Activated effector memory CD4-positive, alpha-beta T cell treated with Interleukin-2 at 50 U/mL for 16 hours (primary cell): ENCODE measurements around the gene DDHD1.

Source experiments
- DNase-seq: peaks from one replicate; pipeline ENCODE4 v3.0.0-alpha.2; 2020

The DDHD1 gene

DNA sequence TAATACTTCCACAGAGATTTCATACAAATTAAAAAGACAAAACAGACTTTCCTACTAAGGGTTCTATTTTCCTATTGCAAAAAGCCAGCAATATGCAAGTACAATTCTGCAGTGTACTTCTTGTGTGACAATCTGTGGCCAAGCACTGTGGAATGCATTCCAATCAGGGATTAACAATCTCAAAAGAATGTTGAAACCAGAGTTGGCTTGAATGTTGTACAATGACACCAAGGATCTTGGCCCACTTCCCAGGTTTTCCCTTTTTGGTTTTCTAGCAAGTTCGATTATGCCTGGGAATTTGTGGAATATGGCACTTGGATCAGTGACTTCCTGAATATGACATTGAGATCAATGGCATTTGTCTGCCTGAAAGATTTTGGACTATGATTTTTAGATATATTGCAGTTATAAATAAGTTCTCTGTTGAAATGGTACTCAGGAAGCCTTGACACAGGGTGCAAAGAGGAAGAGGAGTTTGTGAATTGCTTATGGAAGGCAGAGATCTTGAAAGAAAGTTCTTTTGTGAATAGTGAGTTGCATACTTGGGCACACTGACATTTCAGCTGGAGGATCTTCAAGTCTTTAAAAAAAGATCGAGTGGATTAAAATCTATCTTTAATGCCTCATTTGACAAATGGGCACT is 120.8 kb downstream of the DDHD1 start:
- DNase-seq, result no peak

DNA sequence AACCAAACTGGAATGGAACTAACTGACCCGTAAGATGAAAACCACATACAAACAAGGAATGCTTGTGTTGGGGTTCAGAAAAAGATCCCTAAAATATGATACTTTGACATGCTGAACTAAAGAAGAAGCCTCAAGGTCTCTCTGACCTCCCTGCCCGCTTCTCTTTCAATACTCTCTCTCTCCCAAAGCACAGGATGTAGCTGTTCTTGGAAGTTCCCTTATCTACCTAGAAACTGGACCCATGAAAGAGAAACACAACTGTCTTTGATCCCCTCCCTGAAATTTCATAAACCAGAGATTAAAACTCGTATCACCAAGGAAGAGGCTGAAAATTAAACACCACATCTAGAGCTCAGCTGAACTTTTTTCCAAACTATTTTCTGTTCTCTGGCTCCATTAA is 125.6 kb downstream of the DDHD1 start:
- no peak for DNase-seq

DNA sequence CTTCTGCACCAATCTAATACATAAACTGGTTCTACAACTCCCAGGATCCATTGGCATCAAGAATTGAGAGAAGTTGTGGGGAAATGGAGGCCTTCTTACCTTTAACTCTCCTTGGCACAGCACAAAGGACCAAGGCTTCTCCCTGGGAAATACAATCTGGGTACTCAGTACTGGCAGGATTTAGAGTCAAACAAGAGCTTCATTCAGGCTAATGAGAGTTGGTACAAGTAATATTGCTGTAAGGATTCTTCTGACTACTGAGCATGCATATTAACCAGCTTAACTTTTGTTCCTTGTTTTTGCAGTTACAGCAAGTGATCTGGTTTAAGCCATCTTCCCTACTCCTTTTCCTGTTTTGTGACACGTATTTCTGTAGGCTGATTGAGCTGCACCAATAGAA is 126.1 kb downstream of the DDHD1 start:
- DNase-seq, result no peak

DNA sequence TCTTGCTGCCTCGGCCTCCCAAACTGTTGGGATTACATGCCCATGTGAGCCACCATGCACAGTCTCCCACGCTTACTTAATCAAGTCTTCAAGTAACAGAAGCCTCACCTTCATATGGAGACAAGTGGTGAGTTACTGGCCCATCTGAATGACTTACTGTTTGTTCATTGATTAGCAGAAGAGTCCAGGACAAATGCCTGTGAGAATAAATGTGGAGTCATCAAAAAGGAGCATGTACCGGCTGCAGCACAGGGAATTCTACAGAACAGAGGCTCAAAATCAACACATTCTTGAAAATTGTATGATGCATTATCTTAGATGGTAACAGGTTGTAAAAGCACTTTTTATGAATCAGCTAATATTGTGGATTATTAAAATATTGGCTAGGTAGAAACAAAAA is 129.8 kb downstream of the DDHD1 start:
- no peak for DNase-seq

DNA sequence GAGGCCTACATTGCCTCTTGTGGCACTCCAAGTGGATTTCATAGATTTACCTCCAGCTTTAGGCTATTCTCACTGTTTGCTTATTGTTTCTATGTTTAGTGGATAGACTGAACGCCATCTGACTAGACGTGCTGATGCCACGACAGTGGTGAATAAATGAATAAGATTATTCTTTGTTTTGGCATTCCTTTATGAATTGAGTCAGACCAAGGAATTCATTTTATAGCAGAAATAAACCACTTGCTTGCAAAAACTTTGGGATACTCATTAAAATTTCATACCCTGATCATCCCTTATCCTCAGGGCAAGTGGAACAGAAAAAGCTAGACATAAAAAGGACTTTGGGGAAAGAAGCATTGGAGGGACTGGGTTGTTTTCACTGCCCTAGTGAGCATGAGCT is 130.5 kb downstream of the DDHD1 start:
- no peak for DNase-seq

DNA sequence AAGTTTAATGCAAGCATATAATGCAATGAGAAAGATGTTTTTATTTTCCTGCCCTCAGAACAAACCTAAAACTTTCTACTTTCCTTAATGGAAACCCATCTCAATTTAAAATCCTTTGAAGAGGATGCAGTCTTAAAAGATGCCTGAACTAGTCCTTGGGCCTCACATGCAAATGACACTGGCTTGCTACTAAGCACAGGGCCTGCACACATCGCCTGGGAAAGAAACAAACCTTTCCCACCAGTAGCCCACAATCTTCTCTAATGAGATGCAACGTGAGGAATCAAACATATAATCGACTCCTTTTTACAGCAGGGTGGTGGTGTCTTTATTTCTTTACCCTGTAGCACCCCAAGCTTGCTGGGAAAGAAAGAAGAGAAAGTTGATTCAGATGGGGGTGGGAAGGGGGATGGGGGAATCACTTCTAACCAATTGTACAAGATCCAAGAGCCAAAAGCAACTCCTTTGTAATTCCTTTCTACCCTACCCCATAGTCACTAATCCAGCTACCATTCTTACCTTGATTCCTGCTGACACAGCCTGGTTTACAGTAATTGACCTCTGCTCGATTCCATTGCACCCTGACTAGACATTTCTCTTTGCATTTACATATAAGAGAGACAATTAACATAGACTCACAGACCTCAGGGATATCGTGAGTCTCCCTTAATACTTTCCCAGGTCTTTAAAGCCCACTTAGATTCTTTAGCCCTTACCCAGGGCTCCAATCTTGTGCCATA is 132.8 kb downstream of the DDHD1 start:
- DNase-seq, result no peak

DNA sequence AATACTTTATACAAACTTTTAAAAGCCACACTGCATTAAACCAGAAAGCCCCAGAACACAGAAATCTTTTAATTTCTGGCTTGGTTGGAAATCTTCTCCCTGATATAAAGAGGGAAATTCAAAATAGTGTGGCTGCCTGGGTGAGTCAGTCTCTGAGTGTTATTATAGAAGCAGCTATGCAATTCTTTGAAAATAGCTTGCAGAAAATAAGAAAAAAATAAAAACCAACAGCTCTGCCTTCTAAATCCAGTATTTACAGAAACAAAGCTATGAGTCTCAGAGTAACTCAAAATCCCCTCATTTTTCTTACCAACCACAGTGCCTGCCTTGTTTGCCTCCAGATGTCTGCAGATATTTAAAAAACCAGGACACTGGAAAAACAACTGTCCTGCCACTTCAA is 133.7 kb downstream of the DDHD1 start:
- no peak for DNase-seq

DNA sequence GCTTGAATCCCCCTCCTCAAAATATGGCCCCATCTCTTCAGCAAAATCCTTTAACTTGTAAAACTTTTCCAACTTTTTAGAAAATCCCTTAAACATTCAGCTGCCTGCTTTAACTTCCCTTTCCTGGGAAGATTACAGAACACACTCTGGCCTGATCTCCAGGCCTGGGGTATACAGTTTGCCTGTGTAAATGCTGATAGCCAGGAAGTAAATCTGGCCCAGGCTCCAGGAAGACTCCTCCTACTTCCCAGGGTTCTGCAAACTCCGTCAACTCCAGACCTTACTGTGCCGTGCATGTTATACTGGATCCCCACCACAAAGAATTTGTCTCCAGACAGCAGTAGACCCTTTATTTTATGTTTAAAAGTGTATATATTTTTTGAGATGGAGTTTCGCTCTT is 135.3 kb downstream of the DDHD1 start:
- no peak for DNase-seq

DNA sequence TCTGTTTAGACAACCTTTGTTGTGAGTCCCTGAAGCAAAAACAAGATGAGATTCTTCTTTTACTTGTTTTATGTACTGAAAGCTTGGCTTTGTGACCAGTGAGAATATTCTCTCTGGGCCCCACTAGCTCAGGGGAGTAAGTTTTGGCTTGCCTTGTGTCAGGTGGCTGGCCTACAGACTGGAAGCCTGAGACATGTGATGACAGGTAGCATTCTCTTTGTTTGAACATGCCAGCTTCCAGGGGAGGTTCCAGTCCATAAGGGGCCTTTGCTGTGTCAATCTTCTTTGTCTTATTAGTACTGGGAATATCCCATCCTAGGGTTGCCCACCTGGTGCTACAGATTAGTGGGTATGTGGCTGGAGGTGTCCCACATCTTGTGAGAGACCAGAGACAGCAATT is 136.2 kb downstream of the DDHD1 start:
- no peak for DNase-seq

DNA sequence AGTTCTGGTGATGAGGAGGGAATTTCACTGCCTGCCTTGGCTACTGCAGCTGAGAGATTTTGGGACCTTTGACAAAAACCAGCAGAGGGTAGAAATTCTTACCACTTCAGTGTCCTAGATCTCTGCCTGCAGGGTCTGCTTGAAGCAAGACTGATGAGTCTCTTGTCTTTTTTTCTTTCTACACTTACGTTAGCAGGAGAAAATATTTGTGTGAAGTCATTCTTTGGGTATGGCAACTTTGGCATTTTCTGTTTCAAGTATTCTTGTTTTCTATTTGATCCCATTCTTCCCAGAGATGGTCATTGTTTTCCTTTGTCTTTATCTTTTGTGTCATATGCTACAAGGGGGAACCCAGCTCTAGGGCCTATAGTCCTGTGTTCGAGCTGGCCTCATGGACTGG is 136.6 kb downstream of the DDHD1 start:
- DNase-seq, result no peak

DNA sequence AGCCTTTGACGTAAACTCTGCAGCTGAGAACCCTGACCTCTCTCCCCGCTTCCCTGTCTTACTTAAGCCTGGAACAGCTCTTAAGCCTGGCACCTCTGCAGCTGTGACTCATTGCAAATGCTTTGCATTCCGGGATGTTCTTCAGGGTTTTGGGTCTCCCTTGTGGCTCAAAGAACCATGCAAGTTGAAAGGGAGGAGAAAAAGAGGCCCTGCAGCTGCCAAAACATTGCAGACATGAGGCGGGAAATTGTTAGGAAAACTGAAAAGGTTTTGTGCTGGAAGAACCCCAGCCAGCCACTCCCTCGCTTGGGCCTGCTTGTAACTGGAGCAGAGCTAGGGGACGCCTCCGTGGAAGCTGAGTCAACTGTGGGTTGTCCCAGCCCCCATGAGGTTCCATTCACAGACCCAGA is 142.1 kb downstream of the DDHD1 start:
- DNase-seq, result no peak

DNA sequence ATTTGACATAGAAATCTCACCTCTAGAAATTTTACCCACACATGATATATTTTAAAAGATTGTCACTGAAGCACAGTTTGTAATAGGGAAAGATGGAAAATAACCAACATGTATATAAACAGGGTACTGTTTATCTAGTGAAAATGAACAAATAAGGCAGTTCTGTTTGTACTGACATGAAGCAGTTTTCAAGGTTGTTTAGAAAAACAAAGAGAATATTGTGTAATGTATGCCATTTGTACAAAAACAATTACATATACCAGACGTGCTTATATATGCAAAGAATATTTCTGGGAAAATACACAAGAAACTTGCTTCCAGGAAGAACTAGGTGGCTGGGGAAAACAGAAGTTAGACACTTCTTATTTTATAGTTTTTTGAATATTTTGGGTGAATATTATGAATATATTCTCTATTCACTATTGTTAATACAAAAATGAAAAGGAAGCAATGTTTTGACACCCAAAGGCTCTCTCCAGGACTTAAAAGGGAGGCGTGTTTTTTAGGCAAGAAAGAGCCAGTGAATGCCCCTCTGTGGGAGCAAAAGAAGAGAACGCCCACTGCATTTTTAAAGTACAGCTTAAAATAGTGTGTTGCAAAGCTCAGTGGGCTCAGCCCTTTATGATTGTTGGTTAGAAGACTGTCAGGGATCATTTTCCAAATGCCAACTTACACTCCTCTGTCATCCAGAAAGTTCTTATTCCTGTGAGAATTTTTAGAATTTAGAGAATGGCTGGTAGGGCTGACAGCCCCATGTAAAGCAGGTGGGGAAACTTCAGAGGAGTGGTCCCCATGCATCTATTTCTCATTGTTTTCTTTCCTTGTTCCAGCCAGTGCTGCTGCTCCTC is 142.7 kb downstream of the DDHD1 start:
- no peak for DNase-seq

DNA sequence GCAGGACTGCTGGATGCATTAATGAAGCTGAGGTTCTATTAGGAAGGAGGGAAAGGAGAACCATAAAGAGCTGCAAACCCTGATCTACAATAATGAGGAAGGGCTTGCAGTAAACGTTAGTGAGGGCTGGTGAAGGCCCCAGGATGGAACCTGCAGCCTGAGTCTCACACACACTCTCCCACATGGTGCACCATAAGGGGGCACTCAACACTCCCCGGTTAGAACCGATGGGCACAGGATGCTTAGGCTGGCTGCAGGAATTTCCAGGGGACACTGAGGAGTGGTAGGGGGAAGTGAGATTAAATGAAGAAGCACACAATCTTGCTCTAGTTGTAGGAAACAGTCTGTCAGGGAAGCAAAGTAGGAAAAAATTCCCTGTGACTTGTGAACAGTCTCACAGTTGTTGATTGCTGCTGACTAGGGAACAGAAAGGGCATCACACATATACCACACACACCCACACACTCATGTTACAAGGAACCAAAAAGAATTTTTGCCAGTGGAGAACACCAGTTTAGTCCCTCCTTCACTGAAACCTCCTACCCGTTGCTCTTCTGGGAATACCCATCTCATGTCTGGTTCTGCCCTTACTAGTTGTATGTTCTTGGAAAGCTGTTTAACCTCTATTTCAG is 146.1 kb downstream of the DDHD1 start:
- DNase-seq, result no peak

DNA sequence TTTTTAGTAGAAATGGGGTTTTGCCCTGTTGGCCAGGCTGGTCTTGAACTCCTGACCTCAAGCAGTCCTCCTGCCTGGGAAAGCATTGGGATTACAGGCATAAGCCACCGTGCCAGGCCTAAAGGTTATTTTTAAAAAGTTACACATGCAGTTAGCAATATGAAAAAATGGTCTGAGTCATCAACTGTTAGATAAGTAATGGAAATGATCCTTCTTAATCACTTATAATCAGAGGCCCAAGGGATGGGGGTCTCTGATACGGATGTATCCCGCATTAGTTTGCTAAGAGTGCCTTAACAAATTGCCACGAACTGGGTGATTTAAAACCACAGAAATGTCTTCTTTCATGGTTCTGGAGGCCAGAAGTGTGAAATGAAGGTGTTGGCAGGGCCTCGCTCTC is 148.1 kb downstream of the DDHD1 start:
- DNase-seq, result no peak

DNA sequence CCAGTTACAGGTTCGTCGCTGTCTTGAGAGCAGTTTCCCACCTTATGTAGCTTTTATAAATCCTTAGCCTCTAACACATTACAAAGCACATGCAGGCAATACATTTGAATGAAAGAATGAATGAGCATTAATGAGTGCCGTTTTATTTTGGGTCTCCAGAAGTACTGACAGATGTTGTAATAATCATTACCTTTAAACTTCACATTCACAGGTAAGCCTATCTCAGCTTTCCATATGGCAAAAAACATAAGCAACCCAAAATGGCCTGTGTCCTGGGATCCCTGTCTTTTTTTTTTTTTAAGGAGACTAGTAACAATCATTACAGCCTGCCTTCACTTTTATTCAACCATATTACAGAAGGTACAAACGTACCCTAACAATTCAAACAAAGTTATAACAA is 149.3 kb downstream of the DDHD1 start:
- no peak for DNase-seq

DNA sequence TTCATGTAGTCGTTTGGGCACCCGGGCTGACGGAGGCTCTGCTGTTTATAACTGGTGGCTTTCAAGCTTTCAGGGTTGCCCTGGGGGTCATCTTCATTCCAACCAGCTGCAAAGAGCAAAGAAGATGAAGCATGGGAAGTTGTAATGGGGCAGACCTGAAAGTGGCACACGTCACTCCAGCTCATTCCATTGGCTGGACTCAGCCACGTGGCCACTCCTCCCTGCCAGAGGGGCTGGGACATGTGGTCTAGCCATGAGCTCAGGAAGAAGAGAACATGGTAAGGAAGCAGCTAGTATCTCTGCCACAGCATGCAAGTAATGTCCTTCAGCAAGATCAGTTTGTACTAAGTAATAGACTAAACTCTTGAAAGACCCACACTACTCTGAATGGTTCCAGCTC is 150.5 kb downstream of the DDHD1 start:
- no peak for DNase-seq

DNA sequence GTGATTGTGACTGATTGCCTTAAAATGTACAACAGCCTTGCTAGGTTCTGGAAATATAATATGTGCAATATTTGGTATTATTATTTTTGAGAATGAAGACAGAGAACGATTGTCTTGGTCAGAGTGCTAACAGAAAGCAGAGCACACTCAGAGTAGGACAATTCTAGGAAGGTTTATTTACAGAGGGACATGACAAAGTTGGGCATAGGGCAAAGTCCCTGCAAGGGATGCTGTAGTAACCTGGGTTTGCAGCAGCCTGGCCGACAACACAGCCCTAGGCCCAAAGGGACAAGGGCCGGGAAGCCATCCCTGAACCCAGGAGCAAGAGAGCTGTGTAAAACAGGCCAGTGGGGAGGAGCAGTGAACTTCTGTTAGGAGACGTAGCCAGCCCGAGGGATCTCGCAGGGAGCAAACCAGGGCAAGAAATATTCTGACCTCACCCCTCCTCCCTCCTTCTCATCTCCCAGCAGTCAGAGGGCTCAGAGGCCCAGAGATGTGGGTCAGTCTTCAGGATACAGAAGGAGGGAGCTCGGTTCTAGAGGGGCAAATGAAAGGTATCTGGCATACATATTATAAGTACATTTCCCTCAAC is 151.2 kb downstream of the DDHD1 start:
- no peak for DNase-seq

DNA sequence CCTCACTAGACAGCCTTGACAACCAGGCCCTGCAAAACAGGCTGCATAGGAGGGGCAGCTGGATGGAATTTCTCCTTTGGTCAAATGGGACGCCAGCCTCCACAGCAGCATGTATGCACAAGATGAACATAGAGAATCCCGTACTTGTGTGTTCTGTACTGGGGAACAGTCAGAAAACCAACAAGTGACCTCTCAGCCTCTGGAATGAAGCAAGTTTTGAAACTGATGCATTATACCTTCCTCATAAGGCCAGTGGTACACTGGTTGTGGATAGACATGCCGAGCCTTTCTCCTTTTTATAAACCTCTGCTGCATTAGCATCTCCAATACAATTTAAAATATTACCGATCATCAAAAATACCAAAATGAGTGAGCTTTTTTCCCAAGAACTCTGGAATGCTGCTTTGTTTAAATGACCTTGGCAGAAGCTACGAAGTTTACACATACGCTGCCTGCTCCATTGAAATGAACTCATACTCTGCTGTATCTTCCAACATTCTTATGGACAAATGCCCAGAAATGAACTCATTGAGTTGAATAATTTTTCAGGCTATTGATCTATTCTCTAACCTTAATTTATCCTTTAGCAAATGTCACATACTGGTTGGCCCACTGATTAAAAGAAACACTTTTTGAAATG is 154.6 kb downstream of the DDHD1 start:
- DNase-seq, result no peak

DNA sequence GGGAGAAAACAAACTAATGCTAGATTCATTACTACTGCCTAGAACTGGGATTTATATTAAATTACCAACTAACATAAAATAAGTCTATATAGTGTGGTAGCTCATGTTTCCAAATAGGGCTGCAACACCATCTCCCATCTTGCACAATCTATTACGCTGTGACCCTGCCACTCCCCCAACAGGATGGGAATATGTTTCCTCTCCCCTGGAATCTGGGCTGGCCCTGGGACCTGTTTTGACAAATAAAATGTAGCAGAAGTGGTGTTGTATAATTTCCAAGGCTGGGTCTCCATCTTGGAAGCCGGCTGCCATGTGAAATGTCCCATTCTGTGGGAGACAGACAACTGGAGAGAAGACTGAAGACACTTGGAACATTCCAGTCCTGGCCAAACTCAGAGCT is 156.6 kb downstream of the DDHD1 start:
- no peak for DNase-seq

DNA sequence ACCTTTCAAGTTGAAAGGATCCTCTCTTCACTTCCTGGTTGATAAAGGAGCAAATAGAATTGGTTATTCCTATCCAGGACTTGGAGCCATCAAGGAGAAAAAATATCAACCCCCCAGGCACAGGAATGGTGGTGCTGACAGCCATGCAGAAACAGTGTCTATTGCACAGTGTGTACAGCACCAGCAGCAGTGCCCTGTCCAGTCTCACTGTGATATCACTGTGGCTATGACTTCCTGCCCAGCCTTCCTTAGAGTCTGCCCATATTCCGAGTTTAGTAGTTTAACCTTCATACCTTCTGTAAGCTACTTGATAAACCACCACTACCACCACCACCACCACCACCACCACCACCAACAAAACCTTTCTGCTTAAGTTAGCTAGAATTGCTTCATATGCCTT is 157.1 kb downstream of the DDHD1 start:
- DNase-seq, result no peak

DNA sequence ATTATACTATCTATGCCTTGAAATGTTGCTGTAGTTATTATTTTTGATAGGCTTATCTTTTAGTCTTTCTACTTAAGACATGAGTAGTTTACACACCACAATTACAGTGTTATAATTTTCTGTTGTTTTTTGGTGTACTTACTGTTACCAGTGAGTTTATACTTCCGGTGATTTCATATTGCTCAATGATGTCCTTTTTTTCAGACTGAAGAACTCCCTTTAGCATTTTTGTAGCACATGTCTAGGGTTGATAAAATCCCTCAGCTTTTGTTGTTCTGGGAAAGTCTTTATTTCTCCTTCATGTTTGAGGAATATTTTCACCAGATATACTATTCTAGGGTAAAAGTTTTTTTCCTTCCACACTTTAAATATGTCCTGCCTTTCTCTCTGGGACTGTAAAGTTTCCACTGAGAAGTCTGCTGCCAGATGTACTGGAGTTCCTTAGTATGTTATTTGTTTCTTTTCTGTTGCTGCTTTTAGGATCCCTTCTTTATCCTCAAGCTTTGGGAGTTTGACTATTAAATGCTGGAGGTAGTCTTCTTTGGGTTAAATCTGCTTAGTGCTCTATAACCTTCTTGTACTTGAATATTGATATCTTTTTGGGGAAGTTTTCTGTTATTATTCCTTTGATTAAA is 160.8 kb downstream of the DDHD1 start:
- no peak for DNase-seq

DNA sequence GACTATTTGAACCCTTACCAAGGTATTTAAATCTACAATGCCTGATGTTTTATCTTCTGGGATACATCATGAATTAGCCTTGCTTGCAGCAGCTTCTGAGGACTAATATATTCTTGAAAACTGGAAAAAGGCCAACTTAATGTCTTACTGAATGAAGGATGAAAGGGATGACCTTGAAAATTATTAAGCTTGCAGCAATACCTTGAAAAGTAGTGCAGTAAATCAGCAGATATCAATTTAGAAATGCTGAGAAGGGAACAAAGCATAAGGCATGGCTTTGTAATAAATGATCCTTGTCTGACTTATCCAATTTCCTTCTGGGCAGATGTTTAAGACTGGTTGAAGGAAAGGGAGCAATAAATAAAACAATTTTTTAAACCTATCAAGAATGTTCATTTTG is 165.0 kb downstream of the DDHD1 start:
- DNase-seq, result no peak
